Kidney tubule cell (primary cell): ENCODE data around the gene ETV2.
"Not testable (repeated sequence)": the region's sequence is repeated elsewhere in the genome, so short reads cannot be mapped to it uniquely, and the experiment has no call there.

Source experiments
- DNase-seq: peaks from one replicate; pipeline ENCODE4 v3.0.0-alpha.2; 2018; ENCODE audit warnings: low spot score

ETV2 gene

GRCh38 chr19:35641515-35642151 is at the start of gene ETV2:
Gene ETV2 (plus strand): TSS chr19:35641745. CDS start chr19:35642461, 716 bp downstream.
- no peak for DNase-seq

- DNase-seq = peak; percentile 54
Observed at GRCh38 chr19:35592226-35592625, 49.3 kb upstream of the ETV2 start.

- DNase-seq = not testable (repeated sequence)
Observed at GRCh38 chr19:35595026-35595425, 46.5 kb upstream of the ETV2 start.

GRCh38 chr19:35595928-35596327 is 45.6 kb upstream of the ETV2 start:
- DNase-seq = no peak

- peak; percentile 12 for DNase-seq
Observed at GRCh38 chr19:35596366-35596999, 45.1 kb upstream of the ETV2 start.

- DNase-seq = peak; percentile 70
Observed at GRCh38 chr19:35601971-35602370, 39.6 kb upstream of the ETV2 start.

GRCh38 chr19:35604436-35604835 is 37.1 kb upstream of the ETV2 start:
- DNase-seq = not testable (repeated sequence)

GRCh38 chr19:35607170-35607569 is 34.4 kb upstream of the ETV2 start:
- DNase-seq = not testable (repeated sequence)

GRCh38 chr19:35607661-35608060 is 33.9 kb upstream of the ETV2 start:
- DNase-seq = no peak

- no peak for DNase-seq
Observed at GRCh38 chr19:35608251-35608650, 33.3 kb upstream of the ETV2 start.

GRCh38 chr19:35609851-35610353 is 31.6 kb upstream of the ETV2 start:
- no peak for DNase-seq

GRCh38 chr19:35612224-35612558 is 29.4 kb upstream of the ETV2 start:
- DNase-seq = no peak

- peak; percentile 94 for DNase-seq
Observed at GRCh38 chr19:35612559-35613321, 28.8 kb upstream of the ETV2 start, which contains the start of gene HAUS5. Gene HAUS5 (plus strand): TSS chr19:35612735. CDS start chr19:35612795, 60 bp downstream.

GRCh38 chr19:35613574-35613973 is 28.0 kb upstream of the ETV2 start:
- DNase-seq = no peak

- no peak for DNase-seq
Observed at GRCh38 chr19:35615036-35615435, 26.5 kb upstream of the ETV2 start.

- DNase-seq = no peak
Observed at GRCh38 chr19:35618857-35619256, 22.7 kb upstream of the ETV2 start.

- no peak for DNase-seq
Observed at GRCh38 chr19:35619290-35619923, 22.1 kb upstream of the ETV2 start.

GRCh38 chr19:35620001-35620400 is 21.5 kb upstream of the ETV2 start:
- DNase-seq = no peak

GRCh38 chr19:35621708-35622107 is 19.8 kb upstream of the ETV2 start:
- DNase-seq = no peak

- DNase-seq = no peak
Observed at GRCh38 chr19:35622750-35623149, 18.8 kb upstream of the ETV2 start.

GRCh38 chr19:35623327-35624010 is 18.1 kb upstream of the ETV2 start:
- no peak for DNase-seq

GRCh38 chr19:35628264-35628564 is 13.3 kb upstream of the ETV2 start:
- DNase-seq = no peak
